ENCODE results near the gene ANKRD33B.

- TF ChIP-seq, protein P1, sequence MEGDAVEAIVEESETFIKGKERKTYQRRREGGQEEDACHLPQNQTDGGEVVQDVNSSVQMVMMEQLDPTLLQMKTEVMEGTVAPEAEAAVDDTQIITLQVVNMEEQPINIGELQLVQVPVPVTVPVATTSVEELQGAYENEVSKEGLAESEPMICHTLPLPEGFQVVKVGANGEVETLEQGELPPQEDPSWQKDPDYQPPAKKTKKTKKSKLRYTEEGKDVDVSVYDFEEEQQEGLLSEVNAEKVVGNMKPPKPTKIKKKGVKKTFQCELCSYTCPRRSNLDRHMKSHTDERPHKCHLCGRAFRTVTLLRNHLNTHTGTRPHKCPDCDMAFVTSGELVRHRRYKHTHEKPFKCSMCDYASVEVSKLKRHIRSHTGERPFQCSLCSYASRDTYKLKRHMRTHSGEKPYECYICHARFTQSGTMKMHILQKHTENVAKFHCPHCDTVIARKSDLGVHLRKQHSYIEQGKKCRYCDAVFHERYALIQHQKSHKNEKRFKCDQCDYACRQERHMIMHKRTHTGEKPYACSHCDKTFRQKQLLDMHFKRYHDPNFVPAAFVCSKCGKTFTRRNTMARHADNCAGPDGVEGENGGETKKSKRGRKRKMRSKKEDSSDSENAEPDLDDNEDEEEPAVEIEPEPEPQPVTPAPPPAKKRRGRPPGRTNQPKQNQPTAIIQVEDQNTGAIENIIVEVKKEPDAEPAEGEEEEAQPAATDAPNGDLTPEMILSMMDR (IDR thresholded peaks at IDR 0.05 in 8 of 11, conservative IDR thresholded peaks at IDR 0.05 in 3 of 11): no peak
- TF ChIP-seq POLR2A (IDR thresholded peaks at IDR 0.05): no peak
- no peak for TF ChIP-seq POLR2AphosphoS5 (IDR thresholded peaks at IDR 0.05)
Measured at GRCh38 chr5:10665799-10666198, 101.9 kb downstream of the ANKRD33B start.
